Parathyroid adenoma (tissue), 2 donors: ENCODE data around the gene NTF3.

Experiments
- H2AFZ ChIP-seq: fragments of 300-600 bp; sonication (generic); one replicate; pipeline ENCODE4 v1.7.0; 2017; ENCODE audit warnings: antibody characterized with exemption, mild to moderate bottlenecking
- H3K27ac ChIP-seq: fragments of 300-600 bp; sonication (generic); one replicate; pipeline ENCODE4 v1.7.0; 2017
- H3K27me3 ChIP-seq: fragments of 300-600 bp; sonication (generic); one replicate; pipeline ENCODE4 v1.7.0; 2017; ENCODE audit warnings: low read length; ENCODE audit not compliant: control insufficient read depth, insufficient read depth
- H3K36me3 ChIP-seq: fragments of 300-600 bp; sonication (generic); one replicate; pipeline ENCODE4 v1.7.0; 2017; ENCODE audit warnings: low read length; ENCODE audit not compliant: control insufficient read depth, insufficient read depth
- H3K4me1 ChIP-seq: fragments of 300-600 bp; sonication (generic); one replicate; pipeline ENCODE4 v1.7.0; 2017; ENCODE audit warnings: control low read depth
- H3K4me2 ChIP-seq: fragments of 300-600 bp; sonication (generic); one replicate; pipeline ENCODE4 v1.7.0; 2017; ENCODE audit warnings: low read length
- H3K4me3 ChIP-seq: fragments of 300-600 bp; sonication (generic); one replicate; pipeline ENCODE4 v1.7.0; 2017; ENCODE audit warnings: low read depth, low read length
- H3K79me2 ChIP-seq: fragments of 300-600 bp; sonication (generic); one replicate; pipeline ENCODE4 v1.7.0; 2017; ENCODE audit warnings: control low read depth
- H3K9ac ChIP-seq: fragments of 300-600 bp; sonication (generic); one replicate; pipeline ENCODE4 v1.7.0; 2017; ENCODE audit warnings: mild to moderate bottlenecking
- H3K9me3 ChIP-seq: fragments of 300-600 bp; sonication (generic); one replicate; pipeline ENCODE4 v1.7.0; 2017; ENCODE audit warnings: low read length; ENCODE audit not compliant: control insufficient read depth
- CTCF ChIP-seq: fragments of 300-600 bp; sonication (generic); IDR thresholded peaks from one replicate; pipeline ENCODE4 v1.7.0; 2017; ENCODE audit warnings: antibody characterized with exemption, mild to moderate bottlenecking
- donor health status: primary hyperparathyroidism.

NTF3 gene

DNA sequence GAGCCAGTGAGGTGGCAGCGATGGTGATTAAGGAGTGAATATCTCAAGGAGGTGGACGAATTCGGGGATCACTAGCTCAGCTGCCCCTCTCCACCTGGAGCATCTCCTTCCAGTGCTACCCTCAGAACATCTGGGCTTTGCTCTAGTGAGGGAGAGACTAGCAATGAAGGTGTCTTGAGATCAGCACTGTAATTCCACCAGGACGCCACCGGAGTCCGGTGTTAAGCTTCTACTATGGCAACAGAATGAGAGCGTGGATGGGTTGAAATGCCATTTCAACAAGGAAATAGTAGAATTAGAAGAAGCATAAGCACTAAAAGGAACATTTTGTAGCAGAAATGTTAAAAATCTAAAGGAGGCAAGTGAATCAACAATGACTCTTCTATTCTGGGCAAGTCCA lies 61.1 kb downstream of the NTF3 start:
- no peak overlapping the region for H3K4me2 ChIP-seq
- no peak overlapping the region for H3K9ac ChIP-seq
- no peaks in the 10 kb centered on the region for H3K4me1 ChIP-seq
- no peak for TF ChIP-seq CTCF
- no peaks in the 10 kb centered on the region for H3K79me2 ChIP-seq
- H2AFZ ChIP-seq: no peak overlapping the region
- H3K9me3 ChIP-seq: no peaks in the 10 kb centered on the region
- H3K27me3 ChIP-seq: no peaks in the 10 kb centered on the region
- H3K36me3 ChIP-seq: no peaks in the 10 kb centered on the region
- H3K27ac ChIP-seq: no peak overlapping the region
- no peak overlapping the region for H3K4me3 ChIP-seq

- Histone ChIP-seq H3K79me2 (no peaks in the 10 kb centered on the region), H3K36me3 (no peaks in the 10 kb centered on the region), H3K4me3 (no peak overlapping the region), H3K4me1 (no peaks in the 10 kb centered on the region), H3K27me3 (no peaks in the 10 kb centered on the region), H3K9ac (no peak overlapping the region), H2AFZ (no peak overlapping the region), H3K27ac (no peak overlapping the region), H3K4me2 (no peak overlapping the region), H3K9me3 (no peaks in the 10 kb centered on the region)
- TF ChIP-seq CTCF: no peak
Observed at GRCh38 chr12:5494343-5494742, 62.4 kb downstream of the NTF3 start.

DNA sequence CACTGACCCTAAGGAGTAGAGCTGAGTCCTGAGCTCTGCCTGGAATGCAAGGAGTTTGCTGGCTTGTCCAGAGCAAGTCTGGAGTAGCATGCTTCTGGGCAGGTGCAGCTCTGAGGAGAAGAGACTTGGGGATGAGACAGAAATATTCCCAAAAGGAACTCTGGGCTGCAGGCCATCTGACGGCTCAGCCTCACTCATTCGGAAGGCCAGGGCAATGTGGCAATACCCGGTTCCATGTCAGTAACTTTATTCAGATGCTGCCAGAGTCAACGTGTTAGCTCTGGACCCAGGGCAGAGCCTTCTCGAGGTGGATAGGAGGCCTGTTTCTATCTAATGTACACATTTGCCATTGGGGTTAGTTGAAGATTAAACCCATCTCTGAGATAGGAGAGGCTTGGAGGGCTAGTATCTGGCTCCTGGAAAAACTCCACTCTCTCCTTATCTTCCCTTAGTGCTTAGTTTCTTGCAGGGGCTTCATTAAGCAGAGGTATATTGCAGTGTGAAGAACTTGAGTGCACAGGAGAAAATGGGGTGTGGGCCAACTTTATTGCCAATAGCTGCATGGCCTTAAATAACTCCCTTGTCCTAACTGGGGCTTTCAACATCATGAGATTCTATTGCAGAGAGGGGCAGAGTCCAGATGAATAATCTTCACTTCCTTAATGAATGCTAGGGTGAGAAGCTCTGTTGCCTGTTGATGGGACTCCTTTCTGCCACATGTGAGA lies 65.6 kb downstream of the NTF3 start:
- Histone ChIP-seq H3K36me3 (no peaks in the 10 kb centered on the region), H3K9me3 (no peaks in the 10 kb centered on the region), H3K27ac (no peak overlapping the region), H2AFZ (no peak overlapping the region), H3K4me2 (no peak overlapping the region), H3K79me2 (no peaks in the 10 kb centered on the region), H3K4me1 (no peaks in the 10 kb centered on the region), H3K9ac (no peak overlapping the region), H3K4me3 (no peak overlapping the region), H3K27me3 (no peaks in the 10 kb centered on the region)
- TF ChIP-seq CTCF: no peak

- H3K27ac ChIP-seq: no peak overlapping the region
- H3K9ac ChIP-seq: no peak overlapping the region
- H3K27me3 ChIP-seq: no peaks in the 10 kb centered on the region
Observed at GRCh38 chr12:5498076-5498475, 66.2 kb downstream of the NTF3 start.

More at GRCh38 chr12:5498076-5498475, 66.2 kb downstream of the NTF3 start:
- no peaks in the 10 kb centered on the region for H3K9me3 ChIP-seq
- H3K36me3 ChIP-seq: no peaks in the 10 kb centered on the region
- no peak for TF ChIP-seq CTCF
- H3K4me3 ChIP-seq: no peak overlapping the region
- no peaks in the 10 kb centered on the region for H3K79me2 ChIP-seq
- no peaks in the 10 kb centered on the region for H3K4me1 ChIP-seq
- no peak overlapping the region for H2AFZ ChIP-seq
- H3K4me2 ChIP-seq: no peak overlapping the region
